ENCODE measurements around the gene CRMP1.

CRMP1 gene

DNA sequence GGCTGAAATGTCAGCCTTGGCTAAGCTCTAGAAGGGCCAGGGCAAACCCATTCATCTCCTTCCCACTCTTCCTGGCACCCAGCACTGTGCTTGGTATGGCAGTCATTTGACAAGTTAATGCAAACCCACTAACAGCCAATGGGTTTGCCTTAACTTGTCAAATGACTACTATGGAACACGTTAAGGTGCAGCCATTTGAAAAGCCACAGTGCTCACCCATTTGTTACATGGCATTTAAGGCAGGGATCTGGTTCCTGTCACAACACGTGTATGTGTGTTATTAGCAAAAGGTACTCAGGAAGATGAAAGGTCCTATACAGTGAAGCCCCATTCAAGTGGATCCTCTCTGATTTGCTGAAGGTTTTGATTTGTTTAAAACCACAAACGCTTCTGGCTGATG lies 7.2 kb downstream of the CRMP1 start:
- TF ChIP-seq TAF1 (IDR thresholded peaks at IDR 0.05; ENCODE audit: borderline replicate concordance, insufficient read depth, low read length) = no peak
- TF ChIP-seq SIN3A (IDR thresholded peaks at IDR 0.05; ENCODE audit: borderline replicate concordance, insufficient read depth, low read length) = no peak
- TF ChIP-seq FOXP2 (optimal IDR thresholded peaks at IDR 0.05; ENCODE audit: borderline replicate concordance, extremely low read depth, extremely low read length, insufficient read depth) = no peak
- no peak for TF ChIP-seq REST (IDR thresholded peaks at IDR 0.05; ENCODE audit: insufficient read depth in 1 of 2, low read depth in 2 of 2, low read length in 2 of 2)
- no peak for TF ChIP-seq POLR2AphosphoS5 (IDR thresholded peaks at IDR 0.05; ENCODE audit: low read depth, low read length)

DNA sequence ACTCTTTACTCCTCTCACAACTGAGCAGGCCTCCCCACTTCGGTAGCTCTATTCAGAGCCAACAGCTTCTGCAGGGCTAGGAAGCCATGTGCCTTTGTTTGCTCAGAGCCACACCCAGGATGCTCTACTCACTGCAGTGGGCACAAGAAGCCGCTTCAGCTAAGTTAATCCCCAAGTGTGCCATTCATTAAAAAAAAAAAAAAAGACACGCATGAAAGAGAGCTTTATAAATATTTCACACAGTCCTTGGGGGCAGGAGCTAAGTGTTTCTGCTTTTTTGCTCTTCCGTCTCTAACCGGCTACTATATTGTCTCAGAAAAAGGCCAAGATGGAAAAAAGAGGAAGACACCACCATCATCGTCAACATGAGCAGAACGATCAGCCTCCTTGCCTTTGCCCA lies 8.1 kb downstream of the CRMP1 start:
- TF ChIP-seq TAF1 (IDR thresholded peaks at IDR 0.05; ENCODE audit: borderline replicate concordance, insufficient read depth, low read length) = no peak
- no peak for TF ChIP-seq POLR2AphosphoS5 (IDR thresholded peaks at IDR 0.05; ENCODE audit: low read depth, low read length)
- TF ChIP-seq SIN3A (IDR thresholded peaks at IDR 0.05; ENCODE audit: borderline replicate concordance, insufficient read depth, low read length) = no peak
- no peak for TF ChIP-seq FOXP2 (optimal IDR thresholded peaks at IDR 0.05; ENCODE audit: borderline replicate concordance, extremely low read depth, extremely low read length, insufficient read depth)
- no peak for TF ChIP-seq REST (IDR thresholded peaks at IDR 0.05; ENCODE audit: insufficient read depth in 1 of 2, low read depth in 2 of 2, low read length in 2 of 2)

GRCh38 chr4:5883916-5884315 lies 9.0 kb downstream of the CRMP1 start:
- TF ChIP-seq POLR2AphosphoS5 (IDR thresholded peaks at IDR 0.05; ENCODE audit: low read depth, low read length) (no peak), FOXP2 (optimal IDR thresholded peaks at IDR 0.05; ENCODE audit: borderline replicate concordance, extremely low read depth, extremely low read length, insufficient read depth) (no peak), TAF1 (IDR thresholded peaks at IDR 0.05; ENCODE audit: borderline replicate concordance, insufficient read depth, low read length) (no peak), REST (IDR thresholded peaks at IDR 0.05; ENCODE audit: insufficient read depth in 1 of 2, low read depth in 2 of 2, low read length in 2 of 2) (no peak), SIN3A (IDR thresholded peaks at IDR 0.05; ENCODE audit: borderline replicate concordance, insufficient read depth, low read length) (no peak)

GRCh38 chr4:5882947-5883346 lies 9.9 kb downstream of the CRMP1 start:
- TF ChIP-seq POLR2AphosphoS5 (IDR thresholded peaks at IDR 0.05; ENCODE audit: low read depth, low read length) (no peak), REST (IDR thresholded peaks at IDR 0.05; ENCODE audit: insufficient read depth in 1 of 2, low read depth in 2 of 2, low read length in 2 of 2) (no peak), FOXP2 (optimal IDR thresholded peaks at IDR 0.05; ENCODE audit: borderline replicate concordance, extremely low read depth, extremely low read length, insufficient read depth) (no peak), SIN3A (IDR thresholded peaks at IDR 0.05; ENCODE audit: borderline replicate concordance, insufficient read depth, low read length) (no peak), TAF1 (IDR thresholded peaks at IDR 0.05; ENCODE audit: borderline replicate concordance, insufficient read depth, low read length) (no peak)

GRCh38 chr4:5881340-5881739 lies 11.5 kb downstream of the CRMP1 start:
- peak; percentile 59 to 91; a peak in 3 of 4 replicates for TF ChIP-seq REST (IDR thresholded peaks at IDR 0.05; ENCODE audit: insufficient read depth in 1 of 2, low read depth in 2 of 2, low read length in 2 of 2)
- no peak for TF ChIP-seq TAF1 (IDR thresholded peaks at IDR 0.05; ENCODE audit: borderline replicate concordance, insufficient read depth, low read length)
- TF ChIP-seq FOXP2 (optimal IDR thresholded peaks at IDR 0.05; ENCODE audit: borderline replicate concordance, extremely low read depth, extremely low read length, insufficient read depth) = no peak
- no peak for TF ChIP-seq POLR2AphosphoS5 (IDR thresholded peaks at IDR 0.05; ENCODE audit: low read depth, low read length)
- TF ChIP-seq SIN3A (IDR thresholded peaks at IDR 0.05; ENCODE audit: borderline replicate concordance, insufficient read depth, low read length) = no peak
